H9 (cell line): Measurements from ENCODE around the gene UNC5C. TPM values are rescaled to one million over a fixed set of nuclear protein-coding genes. Genes with fewer than 3 reads are reported as not detected.

Source experiments
- DNase-seq: peaks from one replicate; pipeline ENCODE4 v3.0.0-alpha.2; 2017
- H2AFZ ChIP-seq: one replicate; pipeline ENCODE4 v1.6.1; 2013; ENCODE audit warnings: mild to moderate bottlenecking, low read length, control low read depth, moderate library complexity
- H2AK5ac ChIP-seq: 2 replicates; pipeline ENCODE4 v1.6.1; 2013; ENCODE audit warnings: low read length, control low read depth, mixed read lengths; ENCODE audit not compliant: insufficient read length
- H2BK120ac ChIP-seq: one replicate; pipeline ENCODE4 v1.6.1; 2013; ENCODE audit warnings: low read depth, mild to moderate bottlenecking, low read length, control low read depth, inconsistent platforms; ENCODE audit not compliant: poor library complexity, severe bottlenecking
- H2BK12ac ChIP-seq: 2 replicates; pipeline ENCODE4 v1.6.1; 2013; ENCODE audit warnings: low read length, control low read depth, mixed read lengths, low read depth; ENCODE audit not compliant: insufficient read length
- H2BK15ac ChIP-seq: 2 replicates; pipeline ENCODE4 v1.6.1; 2013; ENCODE audit warnings: low read depth, low read length, control low read depth
- H2BK20ac ChIP-seq: one replicate; pipeline ENCODE4 v1.6.1; 2013; ENCODE audit warnings: low read depth, mild to moderate bottlenecking, low read length, control low read depth, inconsistent platforms; ENCODE audit not compliant: poor library complexity, severe bottlenecking
- H2BK5ac ChIP-seq: 2 replicates; pipeline ENCODE4 v1.6.1; 2013; ENCODE audit warnings: low read length, control low read depth, mixed read lengths; ENCODE audit not compliant: insufficient read length
- H3K14ac ChIP-seq: 2 replicates; pipeline ENCODE4 v1.6.1; 2013; ENCODE audit warnings: low read length, control low read depth; ENCODE audit not compliant: insufficient read depth
- H3K18ac ChIP-seq: 2 replicates; pipeline ENCODE4 v1.6.1; 2013; ENCODE audit warnings: low read depth, mild to moderate bottlenecking, mixed read lengths, low read length, control low read depth; ENCODE audit not compliant: insufficient read length
- H3K23ac ChIP-seq: 2 replicates; pipeline ENCODE4 v1.6.1; 2013; ENCODE audit warnings: low read length, control low read depth, mixed read lengths, low read depth; ENCODE audit not compliant: insufficient read length
- H3K23me2 ChIP-seq: 2 replicates; pipeline ENCODE4 v1.6.1; 2013; ENCODE audit warnings: low read depth, mild to moderate bottlenecking, mixed read lengths, low read length, control low read depth; ENCODE audit not compliant: insufficient read length, poor library complexity, severe bottlenecking
- H3K27ac ChIP-seq: 2 replicates; pipeline ENCODE4 v1.5.1; 2013; ENCODE audit warnings: low read length, control low read depth, mixed read lengths, low read depth; ENCODE audit not compliant: insufficient read length
- H3K27me3 ChIP-seq: 2 replicates; pipeline ENCODE4 v1.6.1; 2013; ENCODE audit warnings: low read length, control low read depth, inconsistent platforms; ENCODE audit not compliant: insufficient read depth
- H3K4ac ChIP-seq: 2 replicates; pipeline ENCODE4 v1.6.1; 2013; ENCODE audit warnings: low read depth, mild to moderate bottlenecking, control low read depth, inconsistent platforms, low read length, moderate library complexity
- H3K4me1 ChIP-seq: 2 replicates; pipeline ENCODE4 v1.6.1; 2013; ENCODE audit warnings: low read length, control low read depth, inconsistent platforms; ENCODE audit not compliant: insufficient read depth
- H3K4me2 ChIP-seq: 2 replicates; pipeline ENCODE4 v1.6.1; 2013; ENCODE audit warnings: low read length, control low read depth, mixed read lengths; ENCODE audit not compliant: insufficient read length, insufficient read depth
- H3K56ac ChIP-seq: 2 replicates; pipeline ENCODE4 v1.6.1; 2013; ENCODE audit warnings: low read depth, mild to moderate bottlenecking, mixed read lengths, low read length, control low read depth; ENCODE audit not compliant: insufficient read length
- H3K79me1 ChIP-seq: 2 replicates; pipeline ENCODE4 v1.6.1; 2013; ENCODE audit warnings: low read depth, mild to moderate bottlenecking, moderate library complexity, low read length, control low read depth, inconsistent platforms; ENCODE audit not compliant: insufficient read depth, poor library complexity, severe bottlenecking
- H3K79me2 ChIP-seq: 2 replicates; pipeline ENCODE4 v1.6.1; 2013; ENCODE audit warnings: low read length, control low read depth, inconsistent platforms; ENCODE audit not compliant: insufficient read depth
- H3K9ac ChIP-seq: 2 replicates; pipeline ENCODE4 v1.6.1; 2013; ENCODE audit warnings: low read length, control low read depth, mixed read lengths; ENCODE audit not compliant: insufficient read length; ENCODE audit errors: extremely low read depth
- H3K9me3 ChIP-seq: one replicate; pipeline ENCODE4 v1.6.1; 2013; ENCODE audit warnings: low read depth, low read length, inconsistent platforms; ENCODE audit not compliant: control insufficient read depth
- H3T11ph ChIP-seq: one replicate; pipeline ENCODE4 v1.6.1; 2013; ENCODE audit warnings: mild to moderate bottlenecking, low read length, control low read depth, inconsistent platforms
- H4K20me1 ChIP-seq: one replicate; pipeline ENCODE4 v1.6.1; 2013; ENCODE audit not compliant: control insufficient read depth, insufficient read length, insufficient read depth
- H4K5ac ChIP-seq: 2 replicates; pipeline ENCODE4 v1.6.1; 2013; ENCODE audit warnings: low read depth, mild to moderate bottlenecking, mixed read lengths, low read length, control low read depth; ENCODE audit not compliant: insufficient read length
- H4K8ac ChIP-seq: replicated peaks from 2 replicates; pipeline ENCODE4 v1.6.1; 2013; ENCODE audit warnings: low read length, control low read depth, mixed read lengths, low read depth; ENCODE audit not compliant: insufficient read length
- H4K91ac ChIP-seq: 2 replicates; pipeline ENCODE4 v1.6.1; 2013; ENCODE audit warnings: low read depth, mild to moderate bottlenecking, moderate library complexity, mixed read lengths, low read length, control low read depth; ENCODE audit not compliant: insufficient read length
- H3K27ac Mint-ChIP-seq, 3 experiments: 2 replicates in 2 of 3; 3 replicates in 1 of 3; pipeline ENCODE4 v1.8.0; 2020 to 2021; ENCODE audit warnings: mixed read lengths in 3 of 3, mild to moderate bottlenecking in 1 of 3, moderate library complexity in 1 of 3
- H3K27me3 Mint-ChIP-seq: 2 replicates; pipeline ENCODE4 v1.8.0; 2021; ENCODE audit warnings: low read depth, mild to moderate bottlenecking, moderate library complexity, mixed read lengths
- H3K36me3 Mint-ChIP-seq, 3 experiments: 2 replicates in 2 of 3; 3 replicates in 1 of 3; pipeline ENCODE4 v1.8.0; 2020 to 2021; ENCODE audit warnings: low read depth in 3 of 3, mixed read lengths in 3 of 3; ENCODE audit not compliant: insufficient read depth in 1 of 3
- H3K4me1 Mint-ChIP-seq, 2 experiments: 2 replicates each; pipeline ENCODE4 v1.8.0; 2020; ENCODE audit warnings: mixed read lengths in 2 of 2
- H3K4me3 Mint-ChIP-seq, 2 experiments: 2 replicates in 1 of 2; 3 replicates in 1 of 2; pipeline ENCODE4 v1.8.0; 2020 to 2021; ENCODE audit warnings: mild to moderate bottlenecking in 2 of 2, mixed read lengths in 2 of 2, moderate library complexity in 1 of 2
- H3K9me3 Mint-ChIP-seq, 2 experiments: 2 replicates in 1 of 2; 3 replicates in 1 of 2; pipeline ENCODE4 v1.8.0; 2020; ENCODE audit warnings: mild to moderate bottlenecking in 2 of 2, mixed read lengths in 2 of 2, moderate library complexity in 1 of 2
- WGBS: extraction: QIAGEN DNeasy Blood & Tissue Kit; methylation state at CpG from one replicate; pipeline ENCODE4 v1.1.7; 2013; ENCODE audit warnings: missing lambda C conversion rate, low lambda C conversion rate, mixed read lengths; ENCODE audit not compliant: insufficient read length; ENCODE audit errors: extremely low coverage; 5-methylcytosine and 5-hydroxymethylcytosine counted together
- total RNA-seq: library from RNA; stranded (reverse); gene quantifications from 2 replicates; pipeline ENCODE4 v1.2.1, GENCODE V29; 2021
- TF ChIP-seq, protein P1 (sequence below): fragments of 200-600 bp; sonication (generic); conservative IDR thresholded peaks from 3 replicates; pipeline ENCODE4 v1.8.0; 2021; ENCODE audit warnings: antibody characterized with exemption, mild to moderate bottlenecking

UNC5C gene
- total RNA-seq, 1 experiment from 2014 or later = not detected

DNA sequence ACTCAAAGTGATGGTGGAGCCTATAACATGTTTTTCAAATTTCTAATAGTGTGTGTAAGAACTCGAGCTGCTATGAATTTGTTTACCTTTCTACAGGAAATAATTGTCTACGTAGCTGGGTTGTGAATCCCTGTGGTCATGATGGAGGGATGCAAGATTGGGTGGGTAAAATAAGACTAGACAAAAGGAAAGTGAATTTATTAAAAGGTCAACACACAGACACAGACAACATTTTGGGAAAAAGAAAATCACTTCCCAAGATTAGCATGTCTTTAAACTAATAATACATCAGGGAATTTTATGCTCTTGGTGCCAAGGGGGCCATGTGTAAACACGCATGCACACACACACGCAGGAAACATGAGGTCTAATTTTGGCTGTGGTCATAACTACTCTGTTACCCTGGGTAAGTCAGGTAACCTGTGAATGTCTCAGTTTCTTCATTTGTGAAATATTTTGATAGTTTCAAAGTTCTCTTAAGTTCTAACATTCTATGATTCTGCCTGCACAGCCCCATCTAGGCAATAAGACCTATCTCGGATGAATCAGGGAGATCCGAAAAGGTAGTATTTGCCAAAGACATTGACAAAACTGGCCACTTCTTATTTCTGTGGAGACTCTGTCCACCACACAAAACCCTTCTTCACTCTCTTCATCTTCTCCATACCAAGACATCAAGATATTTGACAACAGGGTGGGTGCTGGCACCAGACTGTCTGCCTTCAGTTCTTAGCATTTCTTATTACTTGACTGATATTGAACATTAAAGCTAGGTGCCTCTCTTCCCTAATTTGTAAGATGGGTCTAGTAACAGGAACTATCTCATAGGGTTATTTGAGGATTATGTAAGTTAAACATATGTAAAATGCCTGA lies 1.6 kb upstream of the UNC5C start:
- no peak overlapping the region for H2BK120ac ChIP-seq
- H2BK12ac ChIP-seq = no peak overlapping the region
- H3K14ac ChIP-seq = no peak overlapping the region
- H3K79me1 ChIP-seq = no peaks in the 10 kb centered on the region
- no peak overlapping the region for H2BK5ac ChIP-seq
- peaks cover 63% of the 10 kb centered on the region for H3K27me3 Mint-ChIP-seq
- H3K9me3 Mint-ChIP-seq = no peaks in the 10 kb centered on the region; a peak in 1 of 5 replicates
- no peaks in the 10 kb centered on the region; a peak in 1 of 7 replicates for H3K36me3 Mint-ChIP-seq
- H3K27me3 ChIP-seq = peaks cover 20% of the 10 kb centered on the region; the same call in 1 of the 2 replicates
- no peak overlapping the region for H3K56ac ChIP-seq
- DNase-seq = no peak
- H4K91ac ChIP-seq = no peak overlapping the region
- no peaks in the 10 kb centered on the region for H3K79me2 ChIP-seq
- H2AK5ac ChIP-seq = no peak overlapping the region
- TF ChIP-seq, protein P1, sequence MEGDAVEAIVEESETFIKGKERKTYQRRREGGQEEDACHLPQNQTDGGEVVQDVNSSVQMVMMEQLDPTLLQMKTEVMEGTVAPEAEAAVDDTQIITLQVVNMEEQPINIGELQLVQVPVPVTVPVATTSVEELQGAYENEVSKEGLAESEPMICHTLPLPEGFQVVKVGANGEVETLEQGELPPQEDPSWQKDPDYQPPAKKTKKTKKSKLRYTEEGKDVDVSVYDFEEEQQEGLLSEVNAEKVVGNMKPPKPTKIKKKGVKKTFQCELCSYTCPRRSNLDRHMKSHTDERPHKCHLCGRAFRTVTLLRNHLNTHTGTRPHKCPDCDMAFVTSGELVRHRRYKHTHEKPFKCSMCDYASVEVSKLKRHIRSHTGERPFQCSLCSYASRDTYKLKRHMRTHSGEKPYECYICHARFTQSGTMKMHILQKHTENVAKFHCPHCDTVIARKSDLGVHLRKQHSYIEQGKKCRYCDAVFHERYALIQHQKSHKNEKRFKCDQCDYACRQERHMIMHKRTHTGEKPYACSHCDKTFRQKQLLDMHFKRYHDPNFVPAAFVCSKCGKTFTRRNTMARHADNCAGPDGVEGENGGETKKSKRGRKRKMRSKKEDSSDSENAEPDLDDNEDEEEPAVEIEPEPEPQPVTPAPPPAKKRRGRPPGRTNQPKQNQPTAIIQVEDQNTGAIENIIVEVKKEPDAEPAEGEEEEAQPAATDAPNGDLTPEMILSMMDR = no peak
- H4K5ac ChIP-seq = no peak overlapping the region
- no peaks in the 10 kb centered on the region for H3K9me3 ChIP-seq
- H2AFZ ChIP-seq = no peak overlapping the region
- H3K27ac ChIP-seq = no peak overlapping the region
- H3K4ac ChIP-seq = no peak overlapping the region
- no peak overlapping the region for H3K23ac ChIP-seq
- H3K4me1 ChIP-seq = no peaks in the 10 kb centered on the region
- no peaks in the 10 kb centered on the region for H4K20me1 ChIP-seq
- H2BK15ac ChIP-seq = no peak overlapping the region
- no peak overlapping the region for H3K18ac ChIP-seq
- H3K4me2 ChIP-seq = peak overlapping the region; percentile 99
- H3K27ac Mint-ChIP-seq = no peak overlapping the region
- H3K4me1 Mint-ChIP-seq = peaks cover 22 to 26% of the 10 kb centered on the region in 2 experiments
- H3T11ph ChIP-seq = no peak overlapping the region
- no peak overlapping the region for H3K9ac ChIP-seq
- peaks cover 30% of the 10 kb centered on the region for H3K23me2 ChIP-seq
- WGBS = no CpG with 5 or more reads among the region's 6 CpGs
- H3K4me3 Mint-ChIP-seq = peak overlapping the region; percentile 75 to 97
- H4K8ac ChIP-seq = no peak overlapping the region
- no peak overlapping the region for H2BK20ac ChIP-seq
